ENCODE measurements around the gene WDPCP.
"Not testable (repeated sequence)": the region's sequence is repeated elsewhere in the genome, so short reads cannot be mapped to it uniquely, and the experiment has no call there.

WDPCP gene

GRCh38 chr2:63539416-63540162 lies 48.7 kb downstream of the WDPCP start:
- DNase-seq = no peak

DNA sequence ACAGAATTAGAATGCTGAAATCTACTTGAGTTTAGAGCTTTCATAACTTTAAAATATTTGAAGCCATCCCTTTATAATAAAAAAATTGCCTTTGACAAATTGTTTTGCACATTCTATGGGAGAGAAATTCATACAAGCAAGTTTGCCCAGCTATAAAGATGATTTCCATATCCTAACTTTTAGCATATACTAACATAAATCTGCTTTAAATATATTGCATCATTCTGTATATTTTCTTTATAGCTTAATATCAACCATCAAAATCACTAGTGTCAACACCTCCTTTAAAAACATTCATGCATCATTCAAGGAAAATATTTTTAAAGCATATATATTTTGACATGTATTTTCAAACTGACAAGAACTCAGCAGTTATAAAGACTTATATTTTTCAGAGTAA lies 49.9 kb downstream of the WDPCP start:
- DNase-seq = no peak

- no peak for DNase-seq
These were observed 51.0 kb downstream of the WDPCP start for GRCh38 chr2:63537306-63537705.

- no peak for DNase-seq
These were observed 57.5 kb downstream of the WDPCP start for GRCh38 chr2:63530704-63531279.

- DNase-seq = no peak
These were observed 62.4 kb downstream of the WDPCP start for GRCh38 chr2:63525905-63526304.

DNA sequence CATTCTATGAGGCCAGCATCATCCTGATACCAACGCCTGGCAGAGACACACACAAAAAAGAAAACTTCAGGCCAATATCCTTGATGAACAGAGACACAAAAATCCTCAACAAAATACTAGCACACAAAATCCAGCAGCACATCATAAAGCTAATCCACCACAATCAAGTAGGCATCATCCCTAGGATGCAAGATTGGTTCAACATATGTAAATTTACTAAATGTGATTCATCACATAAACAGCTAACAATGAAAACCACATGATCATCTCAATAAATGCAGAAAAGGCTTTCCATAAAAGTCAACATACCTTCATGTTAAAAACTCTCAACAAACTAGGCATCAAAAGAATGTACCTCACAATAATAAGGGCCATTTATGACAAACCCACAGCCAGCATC lies 65.3 kb downstream of the WDPCP start:
- no peak for DNase-seq

DNA sequence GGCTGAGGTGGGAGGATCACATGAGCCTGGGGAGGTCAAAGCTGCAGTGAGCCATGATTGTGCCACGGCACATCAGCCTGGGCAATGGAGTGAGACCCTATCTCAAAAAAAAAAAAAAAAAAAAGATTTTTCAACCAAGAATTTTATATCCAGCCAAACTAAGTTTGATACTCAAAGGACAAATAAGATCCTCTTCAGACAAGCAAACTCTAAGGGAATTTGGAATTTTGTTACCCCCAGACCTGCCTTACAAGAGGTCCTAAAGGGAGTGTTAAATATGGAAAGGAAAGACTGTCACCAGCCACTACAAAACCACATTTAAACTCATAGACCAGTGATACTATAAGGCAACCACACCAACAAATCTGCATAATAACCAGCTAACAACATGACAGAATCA lies 67.5 kb downstream of the WDPCP start:
- no peak for DNase-seq

- no peak for DNase-seq
These were observed 73.5 kb downstream of the WDPCP start for GRCh38 chr2:63514781-63515180.

DNA sequence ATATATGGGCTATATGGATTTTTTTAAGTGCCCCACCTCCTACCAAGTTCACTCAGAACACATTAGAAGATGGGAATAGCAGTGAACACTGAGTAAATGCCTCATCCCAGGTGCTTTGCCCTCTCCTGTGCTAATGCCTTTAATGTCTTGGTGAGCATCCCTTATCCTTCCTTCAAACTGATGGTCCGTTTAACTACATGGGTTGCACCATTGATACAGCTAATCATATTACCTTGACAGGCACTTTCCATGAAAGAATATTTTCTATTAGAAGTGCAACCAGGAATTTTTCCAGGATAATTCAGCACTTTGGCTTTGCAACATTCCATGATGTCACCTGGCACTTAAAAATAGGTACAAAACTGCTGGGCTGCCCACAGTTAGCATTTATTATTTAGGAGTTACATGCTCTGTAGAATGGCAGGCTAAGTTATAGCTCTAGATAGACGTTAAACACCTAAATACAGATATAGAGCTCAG lies 74.0 kb downstream of the WDPCP start:
- no peak for DNase-seq

DNA sequence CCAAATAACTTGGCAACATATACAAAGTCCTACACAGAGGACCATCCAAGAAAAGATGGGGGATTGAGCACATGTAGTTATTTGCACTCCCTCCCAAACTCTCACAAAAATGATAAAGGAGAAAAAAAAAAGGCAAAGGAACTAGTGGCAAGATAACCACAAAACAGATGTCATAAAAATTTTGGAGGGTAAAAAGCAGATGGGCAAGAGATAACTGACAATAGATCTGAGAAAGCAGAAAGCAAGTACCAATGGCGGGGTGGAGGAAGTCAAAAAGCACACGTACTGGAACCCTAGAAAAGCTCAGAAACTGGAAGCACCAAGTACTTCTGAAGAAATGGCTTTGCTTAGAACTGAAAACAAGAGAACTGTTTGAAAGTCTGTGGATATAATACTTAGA lies 82.0 kb downstream of the WDPCP start:
- DNase-seq = no peak

- no peak for DNase-seq
These were observed 84.5 kb downstream of the WDPCP start for GRCh38 chr2:63503818-63504217.

- no peak for DNase-seq
These were observed 87.9 kb downstream of the WDPCP start for GRCh38 chr2:63500398-63500797.

DNA sequence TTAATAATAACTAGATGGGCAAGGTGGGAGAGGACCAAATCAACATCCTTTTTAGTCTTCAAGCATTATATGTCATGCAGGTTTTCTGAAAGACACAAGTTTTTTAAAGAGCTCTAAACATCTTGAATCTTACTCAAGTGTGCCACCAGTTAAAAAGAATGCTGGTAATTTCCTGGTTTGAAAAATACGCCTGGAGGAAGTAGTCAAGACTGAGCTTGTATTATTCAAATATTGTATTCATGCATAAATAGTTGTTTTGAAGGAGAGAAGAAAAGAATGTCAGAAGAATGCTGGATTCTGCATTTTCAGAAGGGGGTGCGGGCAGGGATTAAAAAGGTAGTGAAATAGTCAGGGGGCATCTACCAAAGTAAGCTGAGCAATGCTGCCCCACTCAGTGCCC lies 90.7 kb downstream of the WDPCP start:
- DNase-seq = no peak

GRCh38 chr2:63494968-63495367 lies 93.3 kb downstream of the WDPCP start:
- DNase-seq = no peak

GRCh38 chr2:63494100-63494499 lies 94.2 kb downstream of the WDPCP start:
- no peak for DNase-seq

- DNase-seq = no peak
These were observed 100.1 kb downstream of the WDPCP start for GRCh38 chr2:63488118-63488713.

GRCh38 chr2:63486861-63487290 lies 101.4 kb downstream of the WDPCP start:
- DNase-seq = no peak

DNA sequence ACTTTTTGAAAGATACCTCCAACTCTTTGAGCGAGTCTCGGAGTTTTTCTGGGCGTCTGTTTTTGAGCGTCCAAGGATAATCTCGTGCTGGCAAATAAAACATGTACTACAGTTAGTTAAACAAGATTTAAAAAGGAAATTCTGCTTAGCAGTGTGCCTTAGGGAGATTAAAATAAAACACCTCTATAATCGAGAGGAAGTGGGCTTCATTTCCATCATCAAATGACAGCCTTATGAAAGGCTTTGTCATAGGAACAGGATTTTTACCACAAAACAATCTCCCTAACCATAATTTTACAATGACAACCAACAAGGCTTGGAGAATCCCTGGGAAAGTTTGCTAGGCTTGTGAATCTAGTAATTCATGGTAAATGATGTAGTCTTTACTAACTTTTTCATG lies 103.4 kb downstream of the WDPCP start:
- DNase-seq = no peak

DNA sequence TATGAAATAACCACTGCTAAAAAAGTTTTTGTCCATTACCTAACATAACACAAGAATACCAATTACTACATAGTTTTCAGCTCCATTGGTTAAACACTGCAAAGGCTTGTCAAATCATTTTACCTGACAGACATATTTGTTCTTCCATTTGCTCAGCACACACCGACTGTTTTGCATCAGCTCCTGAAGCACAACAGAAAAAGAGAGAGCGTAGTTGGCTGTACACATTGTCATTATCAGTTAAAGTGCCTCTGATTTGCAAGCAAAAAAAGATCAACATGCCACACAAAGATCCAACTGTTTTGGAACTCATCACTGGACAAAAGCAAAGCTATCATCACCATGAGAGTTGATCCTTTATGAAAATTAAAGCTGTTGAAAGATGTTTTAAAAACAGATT lies 103.8 kb downstream of the WDPCP start:
- DNase-seq = no peak

- no peak for DNase-seq
These were observed 110.6 kb downstream of the WDPCP start for GRCh38 chr2:63477686-63478085.

GRCh38 chr2:63469313-63469712 lies 119.0 kb downstream of the WDPCP start:
- DNase-seq = not testable (repeated sequence)

DNA sequence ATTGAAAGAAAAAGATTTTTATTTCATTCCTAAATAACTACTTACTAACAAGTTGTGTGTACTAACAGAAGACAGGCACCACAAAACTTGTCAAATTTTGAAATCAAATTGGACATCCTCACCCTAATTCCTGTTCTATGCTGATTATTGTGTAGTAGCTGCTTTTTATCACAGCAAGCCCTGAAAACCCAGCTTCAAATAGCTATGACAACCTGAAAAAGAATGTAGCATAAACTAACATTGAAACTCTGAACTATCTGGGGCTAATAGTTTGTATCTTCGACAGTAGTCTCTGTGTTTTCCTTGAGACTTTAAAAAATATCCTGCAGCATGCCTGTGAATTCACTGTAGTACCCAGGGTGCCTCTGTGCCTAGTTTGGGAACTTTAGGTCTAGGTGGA lies 122.6 kb downstream of the WDPCP start:
- DNase-seq = no peak

GRCh38 chr2:63463142-63463541 lies 125.1 kb downstream of the WDPCP start:
- DNase-seq = no peak

- DNase-seq = no peak
These were observed 141.6 kb downstream of the WDPCP start for GRCh38 chr2:63446658-63447057.
